ENCODE data around the gene KAZN.
"Not testable (repeated sequence)": the region's sequence is repeated elsewhere in the genome, so short reads cannot be mapped to it uniquely, and the experiment has no call there.

KAZN gene

GRCh38 chr1:14956579-14957195 lies 358.2 kb downstream of the KAZN start:
- no peaks in the 10 kb centered on the region for H3K9me3 ChIP-seq (ENCODE audit: control insufficient read depth, low read length)
- H3K36me3 ChIP-seq (ENCODE audit: control insufficient read depth, insufficient read depth, low read length) = no peaks in the 10 kb centered on the region
- DNase-seq = no peak

GRCh38 chr1:14957375-14958098 lies 359.1 kb downstream of the KAZN start:
- no peaks in the 10 kb centered on the region for H3K27me3 ChIP-seq (replicated peaks; ENCODE audit: control insufficient read depth, insufficient read depth, low read length, poor library complexity, severe bottlenecking)
- H3K4me3 ChIP-seq (ENCODE audit: insufficient read depth, low read depth, low read length, poor library complexity, severe bottlenecking) = no peak overlapping the region
- H3K36me3 ChIP-seq (ENCODE audit: control insufficient read depth, insufficient read depth, low read length) = no peaks in the 10 kb centered on the region
- no peaks in the 10 kb centered on the region for H3K9me3 ChIP-seq (ENCODE audit: control insufficient read depth, low read length)
- H3K27ac ChIP-seq (ENCODE audit: insufficient read depth, low read length, poor library complexity, severe bottlenecking) = no peak overlapping the region
- DNase-seq = no peak
- H3K4me1 ChIP-seq (ENCODE audit: control insufficient read depth, insufficient read depth, low read length, poor library complexity, severe bottlenecking) = no peaks in the 10 kb centered on the region

More at GRCh38 chr1:14956579-14957195, 358.2 kb downstream of the KAZN start:
- Histone ChIP-seq H3K4me1 (ENCODE audit: control insufficient read depth, insufficient read depth, low read length, poor library complexity, severe bottlenecking) (no peaks in the 10 kb centered on the region), H3K27me3 (replicated peaks; ENCODE audit: control insufficient read depth, insufficient read depth, low read length, poor library complexity, severe bottlenecking) (no peaks in the 10 kb centered on the region), H3K27ac (ENCODE audit: insufficient read depth, low read length, poor library complexity, severe bottlenecking) (no peak overlapping the region), H3K4me3 (ENCODE audit: insufficient read depth, low read depth, low read length, poor library complexity, severe bottlenecking) (no peak overlapping the region)

- Histone ChIP-seq H3K27ac (ENCODE audit: insufficient read depth, low read length, poor library complexity, severe bottlenecking) (no peak overlapping the region), H3K27me3 (replicated peaks; ENCODE audit: control insufficient read depth, insufficient read depth, low read length, poor library complexity, severe bottlenecking) (no peaks in the 10 kb centered on the region), H3K9me3 (ENCODE audit: control insufficient read depth, low read length) (no peaks in the 10 kb centered on the region), H3K4me1 (ENCODE audit: control insufficient read depth, insufficient read depth, low read length, poor library complexity, severe bottlenecking) (no peaks in the 10 kb centered on the region), H3K36me3 (ENCODE audit: control insufficient read depth, insufficient read depth, low read length) (no peaks in the 10 kb centered on the region), H3K4me3 (ENCODE audit: insufficient read depth, low read depth, low read length, poor library complexity, severe bottlenecking) (no peak overlapping the region)
- DNase-seq = no peak
Observed at GRCh38 chr1:14958249-14959058, 360.0 kb downstream of the KAZN start.

- no peaks in the 10 kb centered on the region for H3K4me1 ChIP-seq (ENCODE audit: control insufficient read depth, insufficient read depth, low read length, poor library complexity, severe bottlenecking)
- no peak overlapping the region for H3K27ac ChIP-seq (ENCODE audit: insufficient read depth, low read length, poor library complexity, severe bottlenecking)
- no peak overlapping the region for H3K4me3 ChIP-seq (ENCODE audit: insufficient read depth, low read depth, low read length, poor library complexity, severe bottlenecking)
- H3K27me3 ChIP-seq (replicated peaks; ENCODE audit: control insufficient read depth, insufficient read depth, low read length, poor library complexity, severe bottlenecking) = no peaks in the 10 kb centered on the region
- no peaks in the 10 kb centered on the region for H3K36me3 ChIP-seq (ENCODE audit: control insufficient read depth, insufficient read depth, low read length)
- no peaks in the 10 kb centered on the region for H3K9me3 ChIP-seq (ENCODE audit: control insufficient read depth, low read length)
- no peak for DNase-seq
Observed at GRCh38 chr1:14959059-14959694, 360.7 kb downstream of the KAZN start.

- no peaks in the 10 kb centered on the region for H3K9me3 ChIP-seq (ENCODE audit: control insufficient read depth, low read length)
- no peaks in the 10 kb centered on the region for H3K36me3 ChIP-seq (ENCODE audit: control insufficient read depth, insufficient read depth, low read length)
- H3K27me3 ChIP-seq (replicated peaks; ENCODE audit: control insufficient read depth, insufficient read depth, low read length, poor library complexity, severe bottlenecking) = no peaks in the 10 kb centered on the region
- H3K27ac ChIP-seq (ENCODE audit: insufficient read depth, low read length, poor library complexity, severe bottlenecking) = no peak overlapping the region
- H3K4me3 ChIP-seq (ENCODE audit: insufficient read depth, low read depth, low read length, poor library complexity, severe bottlenecking) = no peak overlapping the region
- no peaks in the 10 kb centered on the region for H3K4me1 ChIP-seq (ENCODE audit: control insufficient read depth, insufficient read depth, low read length, poor library complexity, severe bottlenecking)
- no peak for DNase-seq
Observed at GRCh38 chr1:14961661-14962267, 363.3 kb downstream of the KAZN start.

- no peak overlapping the region for H3K27ac ChIP-seq (ENCODE audit: insufficient read depth, low read length, poor library complexity, severe bottlenecking)
- no peaks in the 10 kb centered on the region for H3K27me3 ChIP-seq (replicated peaks; ENCODE audit: control insufficient read depth, insufficient read depth, low read length, poor library complexity, severe bottlenecking)
- H3K9me3 ChIP-seq (ENCODE audit: control insufficient read depth, low read length) = no peaks in the 10 kb centered on the region
- DNase-seq = no peak
- no peaks in the 10 kb centered on the region for H3K36me3 ChIP-seq (ENCODE audit: control insufficient read depth, insufficient read depth, low read length)
- H3K4me1 ChIP-seq (ENCODE audit: control insufficient read depth, insufficient read depth, low read length, poor library complexity, severe bottlenecking) = no peaks in the 10 kb centered on the region
- H3K4me3 ChIP-seq (ENCODE audit: insufficient read depth, low read depth, low read length, poor library complexity, severe bottlenecking) = no peak overlapping the region
Observed at GRCh38 chr1:14962407-14962806, 363.9 kb downstream of the KAZN start.

GRCh38 chr1:14963791-14964710 lies 365.6 kb downstream of the KAZN start:
- H3K27ac ChIP-seq (ENCODE audit: insufficient read depth, low read length, poor library complexity, severe bottlenecking); DNase-seq; H3K9me3 ChIP-seq (ENCODE audit: control insufficient read depth, low read length); H3K36me3 ChIP-seq (ENCODE audit: control insufficient read depth, insufficient read depth, low read length); H3K4me3 ChIP-seq (ENCODE audit: insufficient read depth, low read depth, low read length, poor library complexity, severe bottlenecking); H3K4me1 ChIP-seq (ENCODE audit: control insufficient read depth, insufficient read depth, low read length, poor library complexity, severe bottlenecking); H3K27me3 ChIP-seq (replicated peaks; ENCODE audit: control insufficient read depth, insufficient read depth, low read length, poor library complexity, severe bottlenecking): not testable (repeated sequence)

- Histone ChIP-seq H3K36me3 (ENCODE audit: control insufficient read depth, insufficient read depth, low read length) (no peaks in the 10 kb centered on the region), H3K27ac (ENCODE audit: insufficient read depth, low read length, poor library complexity, severe bottlenecking) (no peak overlapping the region), H3K9me3 (ENCODE audit: control insufficient read depth, low read length) (no peaks in the 10 kb centered on the region), H3K4me3 (ENCODE audit: insufficient read depth, low read depth, low read length, poor library complexity, severe bottlenecking) (no peak overlapping the region), H3K4me1 (ENCODE audit: control insufficient read depth, insufficient read depth, low read length, poor library complexity, severe bottlenecking) (no peaks in the 10 kb centered on the region), H3K27me3 (replicated peaks; ENCODE audit: control insufficient read depth, insufficient read depth, low read length, poor library complexity, severe bottlenecking) (no peaks in the 10 kb centered on the region)
- DNase-seq = no peak
Observed at GRCh38 chr1:14964711-14965055, 366.2 kb downstream of the KAZN start.

GRCh38 chr1:14968251-14968851 lies 369.9 kb downstream of the KAZN start:
- Histone ChIP-seq H3K27ac (ENCODE audit: insufficient read depth, low read length, poor library complexity, severe bottlenecking) (no peak overlapping the region), H3K4me1 (ENCODE audit: control insufficient read depth, insufficient read depth, low read length, poor library complexity, severe bottlenecking) (no peaks in the 10 kb centered on the region), H3K9me3 (ENCODE audit: control insufficient read depth, low read length) (no peaks in the 10 kb centered on the region), H3K36me3 (ENCODE audit: control insufficient read depth, insufficient read depth, low read length) (no peaks in the 10 kb centered on the region), H3K4me3 (ENCODE audit: insufficient read depth, low read depth, low read length, poor library complexity, severe bottlenecking) (no peak overlapping the region), H3K27me3 (replicated peaks; ENCODE audit: control insufficient read depth, insufficient read depth, low read length, poor library complexity, severe bottlenecking) (no peaks in the 10 kb centered on the region)
- DNase-seq = no peak
